ENCODE data around the gene GLI3. TPM values are rescaled to one million over a fixed set of nuclear protein-coding genes. Genes with fewer than 3 reads are reported as not detected.

GLI3 gene
- total RNA-seq, 1 donor from 2014 or later = 57.0 TPM

- Mint-ChIP-seq H3K4me3 (ENCODE audit: unreplicated experiment) (no peak overlapping the region), H3K9me3 (ENCODE audit: unreplicated experiment) (no peaks in the 10 kb centered on the region), H3K4me1 (ENCODE audit: unreplicated experiment) (peaks cover 6% of the 10 kb centered on the region), H3K36me3 (ENCODE audit: unreplicated experiment) (peaks cover 27% of the 10 kb centered on the region), H3K27ac (ENCODE audit: unreplicated experiment) (no peak overlapping the region), H3K27me3 (ENCODE audit: unreplicated experiment) (no peaks in the 10 kb centered on the region)
- no peak for DNase-seq (ENCODE audit: extremely low spot score, unreplicated experiment)
- TF ChIP-seq, protein P1, sequence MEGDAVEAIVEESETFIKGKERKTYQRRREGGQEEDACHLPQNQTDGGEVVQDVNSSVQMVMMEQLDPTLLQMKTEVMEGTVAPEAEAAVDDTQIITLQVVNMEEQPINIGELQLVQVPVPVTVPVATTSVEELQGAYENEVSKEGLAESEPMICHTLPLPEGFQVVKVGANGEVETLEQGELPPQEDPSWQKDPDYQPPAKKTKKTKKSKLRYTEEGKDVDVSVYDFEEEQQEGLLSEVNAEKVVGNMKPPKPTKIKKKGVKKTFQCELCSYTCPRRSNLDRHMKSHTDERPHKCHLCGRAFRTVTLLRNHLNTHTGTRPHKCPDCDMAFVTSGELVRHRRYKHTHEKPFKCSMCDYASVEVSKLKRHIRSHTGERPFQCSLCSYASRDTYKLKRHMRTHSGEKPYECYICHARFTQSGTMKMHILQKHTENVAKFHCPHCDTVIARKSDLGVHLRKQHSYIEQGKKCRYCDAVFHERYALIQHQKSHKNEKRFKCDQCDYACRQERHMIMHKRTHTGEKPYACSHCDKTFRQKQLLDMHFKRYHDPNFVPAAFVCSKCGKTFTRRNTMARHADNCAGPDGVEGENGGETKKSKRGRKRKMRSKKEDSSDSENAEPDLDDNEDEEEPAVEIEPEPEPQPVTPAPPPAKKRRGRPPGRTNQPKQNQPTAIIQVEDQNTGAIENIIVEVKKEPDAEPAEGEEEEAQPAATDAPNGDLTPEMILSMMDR (IDR thresholded peaks at IDR 0.05) = no peak
Measured at GRCh38 chr7:42006801-42007513, 230.1 kb downstream of the GLI3 start.

- Mint-ChIP-seq H3K4me1 (ENCODE audit: unreplicated experiment) (peaks cover 35% of the 10 kb centered on the region), H3K4me3 (ENCODE audit: unreplicated experiment) (no peak overlapping the region), H3K27ac (ENCODE audit: unreplicated experiment) (no peak overlapping the region), H3K9me3 (ENCODE audit: unreplicated experiment) (peaks cover 3% of the 10 kb centered on the region), H3K27me3 (ENCODE audit: unreplicated experiment) (no peaks in the 10 kb centered on the region), H3K36me3 (ENCODE audit: unreplicated experiment) (peaks cover 24% of the 10 kb centered on the region)
- TF ChIP-seq, protein P1 (IDR thresholded peaks at IDR 0.05) = no peak
- no peak for DNase-seq (ENCODE audit: extremely low spot score, unreplicated experiment)
Measured at GRCh38 chr7:42002654-42003053, 234.4 kb downstream of the GLI3 start.

- peak overlapping the region; percentile 77 for H3K27ac Mint-ChIP-seq (ENCODE audit: unreplicated experiment)
- DNase-seq (ENCODE audit: extremely low spot score, unreplicated experiment) = no peak
Measured at GRCh38 chr7:41999736-42000283, 237.2 kb downstream of the GLI3 start.

DNA sequence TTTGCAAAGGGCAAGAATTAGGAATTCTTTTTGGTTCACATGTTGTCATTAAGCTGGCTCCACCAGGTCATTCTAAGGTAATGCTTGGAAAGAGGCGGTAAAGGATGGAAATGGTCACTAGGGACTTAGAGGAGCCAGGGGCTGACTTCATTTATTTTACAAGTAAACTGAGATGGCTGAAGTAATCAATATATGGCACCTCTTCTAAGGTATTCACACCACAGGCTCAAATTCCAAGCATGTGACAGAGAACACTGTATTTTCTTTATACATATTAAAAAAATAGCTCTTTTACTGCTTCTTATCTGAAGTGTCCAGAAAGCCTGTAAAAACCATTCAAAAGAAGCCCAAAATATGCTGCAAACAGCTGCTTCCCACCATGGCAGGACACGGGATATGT is 239.0 kb downstream of the GLI3 start:
- Mint-ChIP-seq H3K27me3 (ENCODE audit: unreplicated experiment) (no peaks in the 10 kb centered on the region), H3K4me1 (ENCODE audit: unreplicated experiment) (peaks cover 79% of the 10 kb centered on the region), H3K4me3 (ENCODE audit: unreplicated experiment) (no peak overlapping the region), H3K36me3 (ENCODE audit: unreplicated experiment) (peaks cover 15% of the 10 kb centered on the region), H3K27ac (ENCODE audit: unreplicated experiment) (peak overlapping the region; percentile 25), H3K9me3 (ENCODE audit: unreplicated experiment) (peaks cover 3% of the 10 kb centered on the region)
- TF ChIP-seq, protein P1 (IDR thresholded peaks at IDR 0.05) = no peak
- no peak for DNase-seq (ENCODE audit: extremely low spot score, unreplicated experiment)

More at GRCh38 chr7:41999736-42000283, 237.2 kb downstream of the GLI3 start:
- no peaks in the 10 kb centered on the region for H3K27me3 Mint-ChIP-seq (ENCODE audit: unreplicated experiment)
- TF ChIP-seq, protein P1 (IDR thresholded peaks at IDR 0.05) = no peak
- peaks cover 3% of the 10 kb centered on the region for H3K9me3 Mint-ChIP-seq (ENCODE audit: unreplicated experiment)
- no peak overlapping the region for H3K4me3 Mint-ChIP-seq (ENCODE audit: unreplicated experiment)
- H3K36me3 Mint-ChIP-seq (ENCODE audit: unreplicated experiment) = peaks cover 16% of the 10 kb centered on the region
- H3K4me1 Mint-ChIP-seq (ENCODE audit: unreplicated experiment) = peaks cover 62% of the 10 kb centered on the region

DNA sequence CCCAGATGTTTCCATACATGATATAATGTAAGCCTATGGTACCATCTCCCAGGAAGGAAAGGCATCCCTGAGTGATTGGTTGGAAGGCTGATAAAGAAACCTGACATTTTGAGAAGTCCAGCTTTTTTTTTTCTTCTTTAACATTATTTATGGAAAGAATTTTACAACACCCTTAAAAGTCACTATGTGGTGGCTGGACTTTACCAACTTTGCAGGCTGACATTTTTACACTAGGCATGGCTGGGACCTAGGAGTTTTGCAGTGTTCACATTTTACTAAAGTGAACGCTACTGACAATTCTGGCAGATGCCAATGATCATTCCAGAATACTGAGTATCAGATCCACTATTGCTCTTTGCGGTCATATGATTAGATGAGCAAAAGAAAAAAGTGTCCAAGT is 239.9 kb downstream of the GLI3 start:
- H3K27me3 Mint-ChIP-seq (ENCODE audit: unreplicated experiment) = no peaks in the 10 kb centered on the region
- peak overlapping the region; percentile 56 for H3K4me3 Mint-ChIP-seq (ENCODE audit: unreplicated experiment)
- H3K36me3 Mint-ChIP-seq (ENCODE audit: unreplicated experiment) = peaks cover 15% of the 10 kb centered on the region
- TF ChIP-seq, protein P1 (IDR thresholded peaks at IDR 0.05) = no peak
- H3K27ac Mint-ChIP-seq (ENCODE audit: unreplicated experiment) = peak overlapping the region; percentile 87
- H3K9me3 Mint-ChIP-seq (ENCODE audit: unreplicated experiment) = peaks cover 3% of the 10 kb centered on the region
- DNase-seq (ENCODE audit: extremely low spot score, unreplicated experiment) = no peak
- H3K4me1 Mint-ChIP-seq (ENCODE audit: unreplicated experiment) = peaks cover 82% of the 10 kb centered on the region
